ENCODE data around the gene MAGEA1. TPM values are rescaled to one million over a fixed set of nuclear protein-coding genes. Genes with fewer than 3 reads are reported as not detected.

The MAGEA1 gene
- total RNA-seq, 1 experiment from 2014 or later: 0.07 TPM

GRCh38 chrX:153226344-153227185, 47.5 kb downstream of the MAGEA1 start:
- POLR2A ChIA-PET (ENCODE audit: unreplicated experiment): no interaction called here
- peak; percentile 67 for DNase-seq
- Histone ChIP-seq H3K79me2 (ENCODE audit: low read length) (no peaks in the 10 kb centered on the region), H3K4me1 (ENCODE audit: insufficient read depth, low read length) (no peaks in the 10 kb centered on the region), H4K20me1 (ENCODE audit: low read length) (no peaks in the 10 kb centered on the region), H3K4me2 (ENCODE audit: low read length) (0 out of 2 replicates have a peak overlapping the region, but pooled peaks have one; percentile 28), H3K9me3 (ENCODE audit: low read length) (no peaks in the 10 kb centered on the region), H2AFZ (ENCODE audit: low read length) (no peak overlapping the region), H3K27ac (ENCODE audit: low read length) (no peak overlapping the region), H3K36me3 (ENCODE audit: low read depth, low read length) (no peaks in the 10 kb centered on the region), H3K9ac (ENCODE audit: low read length) (no peak overlapping the region), H3K27me3 (ENCODE audit: low read length) (peaks cover 17% of the 10 kb centered on the region), H3K4me3 (ENCODE audit: low read length) (no peak overlapping the region), H3K9me2 (replicated peaks; ENCODE audit: low read length) (no peaks in the 10 kb centered on the region), H3F3A (ENCODE audit: low read length, unreplicated experiment) (no peaks in the 10 kb centered on the region)
- peak; percentile 37; the same call in 1 of the 2 replicates for ATAC-seq
- intact Hi-C loops (cut with micrococcal nuclease): no loop called here
- TF ChIP-seq EZH2phosphoT487 (IDR thresholded peaks at IDR 0.05; ENCODE audit: borderline replicate concordance, low read length) (no peak), EZH2 (IDR thresholded peaks at IDR 0.05; ENCODE audit: low read length, unreplicated experiment) (no peak), CTCF (conservative IDR thresholded peaks at IDR 0.05; ENCODE audit: low read depth, low read length) (no peak)
- CTCF ChIA-PET: no interaction called here
- BruUV-seq (replicated peaks): no TSS peak

Other genes with a start within 250 kb of the MAGEA1 start
- not detected in 2 replicates for gene PNMA5, start 185.2 kb upstream of the MAGEA1 start, total RNA-seq (2014; rRNA removed)
- gene PNMA3, start 122.8 kb upstream of the MAGEA1 start, total RNA-seq (2014; rRNA removed): not detected in 2 replicates
- not detected in 2 replicates for gene PNMA6A, start 106.8 kb upstream of the MAGEA1 start, total RNA-seq (2014; rRNA removed)
- gene PNMA6F, start 142.5 kb downstream of the MAGEA1 start, total RNA-seq (2014; rRNA removed): not detected in 2 replicates
- gene ZNF275, start 154.9 kb downstream of the MAGEA1 start, total RNA-seq (2014; rRNA removed): 7.1 and 7.8 TPM in 2 replicates
- gene PNMA6E, start 222.1 kb downstream of the MAGEA1 start, total RNA-seq (2014; rRNA removed): not detected in 2 replicates
- gene ZFP92, start 232.2 kb downstream of the MAGEA1 start, total RNA-seq (2014; rRNA removed): not detected in 2 replicates

Data from PC-3 (cell line).